H1 (cell line): ENCODE results near the gene CKAP4. TPM values are rescaled to one million over a fixed set of nuclear protein-coding genes. Genes with fewer than 3 reads are reported as not detected.

Experiments
- CTCF ChIA-PET: fragments of 300-600 bp; sonication (Branson Sonifier 250); formaldehyde crosslinking; loops from one replicate; lab custom pipeline; 2021; ENCODE audit not compliant: partially characterized antibody; lab: Charles Lee
- POLR2A ChIA-PET: fragments of 300-600 bp; sonication (Branson Sonifier 250); formaldehyde crosslinking; loops from one replicate; lab custom pipeline; 2021; ENCODE audit warnings: inconsistent platforms; ENCODE audit not compliant: partially characterized antibody; lab: Charles Lee
- DNase-seq, 2 experiments: peaks; one replicate each; pipeline versions ENCODE4 v3.0.0 to v3.0.0-alpha.2; 2010 to 2022; ENCODE audit warnings: low spot score in 2 of 2, low read depth in 1 of 2, mixed read lengths in 1 of 2
- FAIRE-seq: peaks from 2 replicates; lab custom pipeline; 2011; peaks lifted over from hg19 to GRCh38; lab: Jason Lieb, UNC
- H2AFZ ChIP-seq: 2 replicates; pipeline ENCODE4 v1.8.1; 2012; ENCODE audit warnings: low read length, inconsistent platforms
- H2AK5ac ChIP-seq: 2 replicates; pipeline ENCODE4 v1.6.1; 2013; ENCODE audit warnings: low read depth, low read length
- H2BK120ac ChIP-seq: replicated peaks from 2 replicates; pipeline ENCODE3; 2013; ENCODE audit warnings: low read depth, low read length, inconsistent platforms
- H2BK12ac ChIP-seq: 2 replicates; pipeline ENCODE4 v1.6.1; 2013; ENCODE audit warnings: low read depth, low read length
- H2BK15ac ChIP-seq: 2 replicates; pipeline ENCODE4 v1.6.1; 2013; ENCODE audit warnings: low read length
- H2BK20ac ChIP-seq: 2 replicates; pipeline ENCODE4 v1.6.1; 2013; ENCODE audit warnings: low read length
- H2BK5ac ChIP-seq: 2 replicates; pipeline ENCODE4 v1.6.1; 2013; ENCODE audit warnings: low read depth, low read length
- H3K14ac ChIP-seq: 2 replicates; pipeline ENCODE4 v1.6.1; 2013; ENCODE audit warnings: inconsistent platforms; ENCODE audit not compliant: insufficient read length
- H3K18ac ChIP-seq: 2 replicates; pipeline ENCODE4 v1.6.1; 2013; ENCODE audit warnings: low read length; ENCODE audit errors: extremely low read depth
- H3K23ac ChIP-seq: 2 replicates; pipeline ENCODE4 v1.6.1; 2013; ENCODE audit warnings: inconsistent platforms; ENCODE audit not compliant: insufficient read length
- H3K23me2 ChIP-seq: 2 replicates; pipeline ENCODE4 v1.6.1; 2013; ENCODE audit warnings: low read depth, low read length
- H3K27ac ChIP-seq: 2 replicates; pipeline ENCODE4 v1.6.1; 2011; ENCODE audit warnings: low read depth, low read length, inconsistent platforms
- H3K27me3 ChIP-seq, 4 experiments: replicated peaks in 1 of 4; 1 replicate in 1 of 4; 2 replicates in 3 of 4; pipeline versions ENCODE4 v1.6.1 to v1.8.1; 2011 to 2013; ENCODE audit warnings: low read length in 3 of 4, mild to moderate bottlenecking in 3 of 4, inconsistent platforms in 2 of 4, mixed read lengths in 2 of 4, moderate library complexity in 1 of 4; ENCODE audit not compliant: control insufficient read depth in 3 of 4, insufficient read depth in 3 of 4; ENCODE audit errors: extremely low read depth in 1 of 4
- H3K36me3 ChIP-seq, 4 experiments: 2 replicates each; pipeline versions ENCODE4 v1.6.1 to v1.8.1; 2011 to 2013; ENCODE audit warnings: mild to moderate bottlenecking in 4 of 4, low read length in 3 of 4, moderate library complexity in 2 of 4, control low read depth in 1 of 4, inconsistent platforms in 1 of 4; ENCODE audit not compliant: insufficient read depth in 4 of 4, control insufficient read depth in 2 of 4
- H3K4ac ChIP-seq: replicated peaks from 2 replicates; pipeline ENCODE3; 2013; ENCODE audit warnings: low read length, low read depth, mixed read lengths, inconsistent platforms; ENCODE audit not compliant: insufficient read length
- H3K4me1 ChIP-seq, 4 experiments: replicated peaks in 1 of 4; 1 replicate in 1 of 4; 2 replicates in 3 of 4; pipeline versions ENCODE4 v1.6.1 to v1.8.1; 2011 to 2013; ENCODE audit warnings: low read length in 3 of 4, inconsistent platforms in 2 of 4, mixed read lengths in 1 of 4; ENCODE audit not compliant: insufficient read depth in 4 of 4, control insufficient read depth in 3 of 4
- H3K4me2 ChIP-seq, 2 experiments: 2 replicates each; pipeline versions ENCODE4 v1.6.1 to v1.8.1; 2011 to 2013; ENCODE audit warnings: low read depth in 2 of 2, low read length in 2 of 2, control low read depth in 1 of 2, inconsistent platforms in 1 of 2, mild to moderate bottlenecking in 1 of 2; ENCODE audit not compliant: insufficient read depth in 1 of 2
- H3K4me3 ChIP-seq, 4 experiments: fragments of 200-600, 300-600 bp in 1 of 4; sonication (generic), shearing (Covaris generic), sonication (Bioruptor Twin) in 1 of 4; 2 replicates each; pipeline versions ENCODE4 v1.5.1 to v1.8.1; 2011 to 2016; ENCODE audit warnings: low read length in 4 of 4, low read depth in 3 of 4, control low read depth in 2 of 4, inconsistent platforms in 2 of 4, mild to moderate bottlenecking in 2 of 4, mixed read lengths in 1 of 4, moderate library complexity in 1 of 4; ENCODE audit not compliant: insufficient read depth in 2 of 4; ENCODE audit errors: extremely low read depth in 1 of 4
- H3K56ac ChIP-seq: replicated peaks from 2 replicates; pipeline ENCODE3; 2013; ENCODE audit warnings: low read depth, mild to moderate bottlenecking, mixed read lengths, low read length, inconsistent platforms; ENCODE audit not compliant: insufficient read length
- H3K79me1 ChIP-seq: 2 replicates; pipeline ENCODE4 v1.6.1; 2013; ENCODE audit warnings: low read depth, low read length, control low read depth
- H3K79me2 ChIP-seq, 2 experiments: 2 replicates each; pipeline versions ENCODE4 v1.6.1 to v1.8.1; 2012 to 2013; ENCODE audit warnings: low read length in 2 of 2, mild to moderate bottlenecking in 2 of 2, inconsistent platforms in 1 of 2; ENCODE audit not compliant: insufficient read depth in 2 of 2, control insufficient read depth in 1 of 2
- H3K9ac ChIP-seq, 4 experiments: replicated peaks in 1 of 4; 1 replicate in 1 of 4; 2 replicates in 3 of 4; pipeline versions ENCODE4 v1.6.1 to v1.8.1; 2011 to 2013; ENCODE audit warnings: low read depth in 3 of 4, low read length in 3 of 4, control low read depth in 2 of 4, mild to moderate bottlenecking in 2 of 4, moderate library complexity in 2 of 4, inconsistent platforms in 1 of 4; ENCODE audit errors: extremely low read depth in 1 of 4
- H3K9me3 ChIP-seq, 2 experiments: 2 replicates each; pipeline versions ENCODE4 v1.6.1 to v1.8.1; 2012 to 2013; ENCODE audit warnings: mild to moderate bottlenecking in 2 of 2, moderate library complexity in 2 of 2, control low read depth in 1 of 2, inconsistent platforms in 1 of 2, low read depth in 1 of 2, low read length in 1 of 2, mixed read lengths in 1 of 2; ENCODE audit not compliant: insufficient read depth in 2 of 2
- H4K20me1 ChIP-seq, 2 experiments: replicated peaks in 1 of 2; 2 replicates each; pipeline versions ENCODE3 to v1.8.1; 2011 to 2013; ENCODE audit warnings: inconsistent platforms in 2 of 2, low read length in 2 of 2, mild to moderate bottlenecking in 1 of 2; ENCODE audit not compliant: insufficient read depth in 2 of 2, control insufficient read depth in 1 of 2
- H4K5ac ChIP-seq: 2 replicates; pipeline ENCODE4 v1.6.1; 2013; ENCODE audit warnings: low read length, low read depth, mixed read lengths, inconsistent platforms; ENCODE audit not compliant: insufficient read length
- H4K8ac ChIP-seq: 2 replicates; pipeline ENCODE4 v1.8.0; 2013; ENCODE audit warnings: mild to moderate bottlenecking, moderate library complexity, low read length, inconsistent platforms; ENCODE audit not compliant: insufficient read depth; ENCODE audit errors: extremely low read depth
- H4K91ac ChIP-seq: replicated peaks from 2 replicates; pipeline ENCODE3; 2013; ENCODE audit warnings: low read length, mixed read lengths, inconsistent platforms; ENCODE audit not compliant: insufficient read length
- KDM5A ChIP-seq: fragments of 200-600 bp; IDR thresholded peaks from 2 replicates; pipeline ENCODE4 v1.7.1; 2012; ENCODE audit warnings: mild to moderate bottlenecking, low read length, inconsistent platforms, mixed read lengths
- POLR2AphosphoS5 ChIP-seq: IDR thresholded peaks from 2 replicates; pipeline ENCODE4 v1.6.1; 2011; ENCODE audit warnings: low read depth, low read length
- SIN3A ChIP-seq, 2 experiments: IDR thresholded peaks in 1 of 2; conservative IDR thresholded peaks in 1 of 2; 2 replicates each; pipeline ENCODE4 v1.6.1; 2011 to 2012; ENCODE audit warnings: low read length in 2 of 2, improper control_type of control experiment in 1 of 2, low read depth in 1 of 2, mild to moderate bottlenecking in 1 of 2
- WGBS, 2 experiments: shearing (Covaris generic) in 1 of 2; methylation state at CpG; one replicate each; pipeline versions ENCODE4 v1.1.6 to v1.1.7; 2013 to 2015; ENCODE audit warnings: low lambda C conversion rate in 2 of 2, mixed read lengths in 2 of 2, inconsistent platforms in 1 of 2, low coverage in 1 of 2, missing lambda C conversion rate in 1 of 2; ENCODE audit not compliant: insufficient replicate concordance in 2 of 2, insufficient coverage in 1 of 2, insufficient read length in 1 of 2; ENCODE audit errors: extremely low coverage in 1 of 2, missing lambda C conversion rate in 1 of 2; 5-methylcytosine and 5-hydroxymethylcytosine counted together
- polyA plus RNA-seq, 7 experiments: library from polyadenylated mRNA; depleted of rRNA in 3 of 7; stranded (reverse) in 5 of 7; unstranded in 2 of 7; fragments of >200 nt in 5 of 7; fragments of 200-250 nt in 2 of 7; gene quantifications; 1 replicate in 5 of 7; 2 replicates in 1 of 7; 4 replicates in 1 of 7; pipeline versions ENCODE4 v1.2.1 to v1.2.3, GENCODE V29; 2011 to 2013; ENCODE audit warnings: missing spikeins in 2 of 7, mixed read lengths in 2 of 7
- total RNA-seq: library from RNA; stranded (reverse); fragmentation: NEBNext Ultra II Directional; extraction: Animal tissue kit (Norgen Biotek cat#: 25700); gene quantifications from 2 replicates; pipeline ENCODE4 v1.2.1, GENCODE V29; 2021

CKAP4 gene
- total and polyA plus RNA-seq, 2 of the 8 experiments (the other 6 are each of a cell fraction or from before 2014, with no cell fraction given) = 35.8 to 80.7 TPM

- Histone ChIP-seq H4K20me1 (peaks cover 1 to 5% of the 10 kb centered on the region in 2 experiments), H3K9ac (no peak overlapping the region)
- TF ChIP-seq POLR2AphosphoS5 = no peak
- TF ChIP-seq SIN3A (conservative IDR thresholded peaks at IDR 0.05 in 1 of 2, IDR thresholded peaks at IDR 0.05 in 1 of 2; ENCODE audit: low read depth in 1 of 2, low read length in 2 of 2) = no peak
- no peak for TF ChIP-seq KDM5A
Observed at GRCh38 chr12:106238146-106238545, 9.7 kb downstream of the CKAP4 start.

More at GRCh38 chr12:106238146-106238545, 9.7 kb downstream of the CKAP4 start:
- no peak overlapping the region for H3K14ac ChIP-seq
- DNase-seq = no peak
- H4K5ac ChIP-seq = no peak overlapping the region
- no peak overlapping the region for H3K4ac ChIP-seq
- no peak overlapping the region for H2AK5ac ChIP-seq
- H2BK5ac ChIP-seq = no peak overlapping the region
- no peak for FAIRE-seq
- no peak overlapping the region for H2BK20ac ChIP-seq
- no peak overlapping the region for H2BK15ac ChIP-seq
- no peaks in the 10 kb centered on the region for H3K23me2 ChIP-seq
- no peak overlapping the region for H4K8ac ChIP-seq
- peaks cover 6 to 32% (median 20%) of the 10 kb centered on the region in 4 experiments; a peak in 7 of 8 replicates for H3K36me3 ChIP-seq
- no peaks in the 10 kb centered on the region for H3K27me3 ChIP-seq
- no peak overlapping the region for H3K56ac ChIP-seq
- H3K27ac ChIP-seq = no peak overlapping the region
- H3K4me3 ChIP-seq = no peak overlapping the region
- no peaks in the 10 kb centered on the region for H3K4me1 ChIP-seq
- 83% methylated on average over 11 of the region's 11 CpGs; no CpG with 5 or more reads in 1 of the 2 experiments for WGBS, 2 experiments
- H3K4me2 ChIP-seq = no peak overlapping the region
- H2AFZ ChIP-seq = no peak overlapping the region
- no peak overlapping the region for H4K91ac ChIP-seq
- H2BK120ac ChIP-seq = no peak overlapping the region
- no peaks in the 10 kb centered on the region; the same call in 1 of the 2 replicates for H3K79me1 ChIP-seq
- peaks cover 0 to 4% of the 10 kb centered on the region in 2 experiments; a peak in 2 of 4 replicates for H3K79me2 ChIP-seq
- ChIA-PET POLR2A (interaction anchor here (1.2 to 3.5 kb wide), 3 partner anchors 9 to 41 kb away, joined by 4 to 12 read pairs (median 5); partner anchors contain the start of gene CKAP4), CTCF (interaction anchor here (0.6 to 3.9 kb wide), 5 partner anchors 11 to 220 kb away, joined by 3 to 21 read pairs (median 3); no protein-coding TSS in a partner anchor)
- no peak overlapping the region for H2BK12ac ChIP-seq
- no peak overlapping the region for H3K18ac ChIP-seq
- H3K23ac ChIP-seq = no peak overlapping the region
- H3K9me3 ChIP-seq = peaks cover 0 to 2% of the 10 kb centered on the region in 2 experiments; a peak in 1 of 4 replicates
